ENCODE data around the gene SIGLEC9. TPM values are rescaled to one million over a fixed set of nuclear protein-coding genes. Genes with fewer than 3 reads are reported as not detected.
A peak's percentile ranks its signal among the peaks of the same experiment; 100 is the strongest.

Gene SIGLEC9
- total RNA-seq, 2 donors from 2014 or later = 0.33 to 1.3 TPM

- intact Hi-C loops (cut with DNase I) = no loop called here
- no peak overlapping the region for H3K4me3 ChIP-seq
- DNase-seq (no peak), ATAC-seq (no peak)
- no peaks in the 10 kb centered on the region for H3K36me3 ChIP-seq (replicated peaks in 1 of 2; ENCODE audit: insufficient read depth in 1 of 2, low read depth in 2 of 2)
- 63% methylated on average over 8 to 9 of the region's 9 CpGs for WGBS, 2 donors
- peak overlapping the region in 2 of 4 donors; percentile 8 to 73 for H3K27ac ChIP-seq
- H3K4me1 ChIP-seq = no peaks in the 10 kb centered on the region
- no peaks in the 10 kb centered on the region for H3K9me3 ChIP-seq
- H3K27me3 ChIP-seq = no peaks in the 10 kb centered on the region
- TF ChIP-seq CTCF (IDR thresholded peaks at IDR 0.05) (no peak), POLR2A (IDR thresholded peaks at IDR 0.05) (no peak)
Measured at GRCh38 chr19:51137792-51138425, 13.2 kb downstream of the SIGLEC9 start.

- DNase-seq (peak in 2 of 4 donors; percentile 27 to 72), ATAC-seq (peak; percentile 42)
- WGBS, 2 donors = 45 to 49% methylated on average over 4 to 6 of the region's 6 CpGs
- H3K9me3 ChIP-seq = no peaks in the 10 kb centered on the region
- peak overlapping the region in 1 of 4 donors; percentile 73 for H3K27ac ChIP-seq
- TF ChIP-seq POLR2A (IDR thresholded peaks at IDR 0.05) (no peak), CTCF (IDR thresholded peaks at IDR 0.05) (no peak)
- no peaks in the 10 kb centered on the region for H3K27me3 ChIP-seq
- intact Hi-C loops (cut with DNase I) = no loop called here
- no peak overlapping the region for H3K4me3 ChIP-seq
- no peaks in the 10 kb centered on the region for H3K4me1 ChIP-seq
- no peaks in the 10 kb centered on the region for H3K36me3 ChIP-seq (replicated peaks in 1 of 2; ENCODE audit: insufficient read depth in 1 of 2, low read depth in 2 of 2)
Measured at GRCh38 chr19:51138549-51138979, 13.9 kb downstream of the SIGLEC9 start.

- Histone ChIP-seq H3K27me3 (no peaks in the 10 kb centered on the region), H3K27ac (peak overlapping the region in 1 of 4 donors; percentile 73), H3K36me3 (replicated peaks in 1 of 2; ENCODE audit: insufficient read depth in 1 of 2, low read depth in 2 of 2) (no peaks in the 10 kb centered on the region), H3K9me3 (no peaks in the 10 kb centered on the region), H3K4me1 (no peaks in the 10 kb centered on the region), H3K4me3 (no peak overlapping the region)
- intact Hi-C loops (cut with DNase I) = no loop called here
- no peak for ATAC-seq
- 38 to 40% methylated on average over 4 of the region's 4 CpGs for WGBS, 2 donors
- DNase-seq = peak in 1 of 4 donors; percentile 53
- no peak for TF ChIP-seq CTCF (IDR thresholded peaks at IDR 0.05)
- peak in 1 of 3 donors; percentile 14 for TF ChIP-seq POLR2A (IDR thresholded peaks at IDR 0.05)
Measured at GRCh38 chr19:51139299-51140014, 14.8 kb downstream of the SIGLEC9 start.

- TF ChIP-seq POLR2A (IDR thresholded peaks at IDR 0.05) = no peak
- no peak for TF ChIP-seq CTCF (IDR thresholded peaks at IDR 0.05)
- Histone ChIP-seq H3K27me3 (no peaks in the 10 kb centered on the region), H3K9me3 (no peaks in the 10 kb centered on the region), H3K27ac (no peak overlapping the region), H3K4me3 (no peak overlapping the region), H3K4me1 (no peaks in the 10 kb centered on the region), H3K36me3 (replicated peaks in 1 of 2; ENCODE audit: insufficient read depth in 1 of 2, low read depth in 2 of 2) (no peaks in the 10 kb centered on the region)
- intact Hi-C loops (cut with DNase I) = no loop called here
- DNase-seq (no peak), ATAC-seq (no peak)
- 19 to 26% methylated on average over 6 of the region's 6 CpGs for WGBS, 2 donors
Measured at GRCh38 chr19:51140441-51140840, 15.7 kb downstream of the SIGLEC9 start.
